WTC11 (cell line): ENCODE data around the gene HSDL1.

Experiments
- ATF1 ChIP-seq: sonication (generic); formaldehyde crosslinking; IDR thresholded peaks from 2 replicates; pipeline ENCODE4 v1.8.1; 2023; ENCODE audit warnings: mild to moderate bottlenecking, moderate library complexity, missing genetic modification reagents
- E2F4 ChIP-seq: sonication (generic); formaldehyde crosslinking; IDR thresholded peaks from 2 replicates; pipeline ENCODE4 v1.8.1; 2022; ENCODE audit warnings: low read depth, mild to moderate bottlenecking, moderate library complexity, missing genetic modification reagents, borderline replicate concordance
- ETV6 ChIP-seq: sonication (generic); formaldehyde crosslinking; IDR thresholded peaks from 2 replicates; pipeline ENCODE4 v1.8.1; 2022; ENCODE audit warnings: mild to moderate bottlenecking, missing genetic modification reagents
- FOXP1 ChIP-seq: sonication (generic); formaldehyde crosslinking; IDR thresholded peaks from 2 replicates; pipeline ENCODE4 v1.8.0; 2022; ENCODE audit warnings: missing genetic modification reagents, mild to moderate bottlenecking, moderate library complexity, borderline replicate concordance
- KAT7 ChIP-seq: sonication (generic); formaldehyde crosslinking; IDR thresholded peaks from 2 replicates; pipeline ENCODE4 v1.8.1; 2023; ENCODE audit warnings: missing genetic modification reagents, mild to moderate bottlenecking, borderline replicate concordance
- NFYB ChIP-seq: sonication (generic); formaldehyde crosslinking; conservative IDR thresholded peaks from 2 replicates; pipeline ENCODE4 v1.8.0; 2022; ENCODE audit warnings: low read depth, missing genetic modification reagents
- RELA ChIP-seq: sonication (generic); formaldehyde crosslinking; IDR thresholded peaks from 2 replicates; pipeline ENCODE4 v1.8.1; 2022; ENCODE audit warnings: missing genetic modification reagents, mild to moderate bottlenecking, borderline replicate concordance
- SMAD4 ChIP-seq: sonication (generic); formaldehyde crosslinking; IDR thresholded peaks from 2 replicates; pipeline ENCODE4 v1.8.0; 2022; ENCODE audit warnings: mild to moderate bottlenecking, missing genetic modification reagents
- ZBTB43 ChIP-seq: sonication (generic); formaldehyde crosslinking; IDR thresholded peaks from 2 replicates; pipeline ENCODE4 v1.8.1; 2023; ENCODE audit warnings: mild to moderate bottlenecking, missing genetic modification reagents
- TF ChIP-seq, protein P1 (sequence below): sonication (generic); formaldehyde crosslinking; IDR thresholded peaks from 2 replicates; pipeline ENCODE4 v1.8.0; 2022; ENCODE audit warnings: mild to moderate bottlenecking, missing genetic modification reagents
- TF ChIP-seq, protein P2 (sequence below): fragments of 200-600 bp; IDR thresholded peaks from 2 replicates; pipeline ENCODE4 v1.8.0; 2022; ENCODE audit warnings: antibody characterized with exemption

DNA sequence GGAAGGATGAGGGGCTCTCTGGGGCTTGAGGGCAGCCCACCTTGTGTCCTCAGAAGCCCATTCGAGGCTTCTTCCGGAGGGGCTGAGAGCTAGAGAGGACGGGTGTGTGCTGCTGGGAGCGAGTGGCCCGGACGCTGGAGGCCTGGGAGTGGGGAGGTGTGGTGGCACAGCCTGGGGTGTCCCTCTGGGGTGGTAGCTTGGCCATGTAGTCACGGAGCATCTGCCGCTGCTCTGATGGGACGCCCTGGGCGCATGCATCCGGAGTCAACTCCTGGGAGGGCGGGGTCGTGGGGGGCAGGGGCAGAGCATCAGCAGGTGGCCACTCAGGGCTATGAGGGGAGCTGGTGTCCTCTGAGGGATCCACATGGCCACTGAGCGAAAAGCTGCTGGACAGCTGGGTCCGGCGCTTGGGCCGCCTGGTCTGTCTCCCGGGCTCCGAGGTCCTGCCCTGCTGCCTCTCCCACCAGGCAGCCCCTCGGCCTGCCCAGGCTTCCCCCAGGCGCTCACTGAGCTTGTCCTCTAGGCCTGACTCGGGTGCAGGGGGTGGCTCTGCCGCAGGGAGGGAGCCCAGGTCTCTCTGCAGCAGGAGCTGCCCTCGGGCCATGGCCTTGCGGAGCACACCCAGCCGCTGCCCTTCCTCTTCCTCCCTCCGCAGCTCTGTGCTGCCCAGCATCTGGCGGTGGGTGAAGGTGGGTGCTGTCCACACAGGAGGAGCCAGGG lies 34.1 kb upstream of the HSDL1 start:
- no peak for TF ChIP-seq NFYB (CRISPR knock-in tag)
- TF ChIP-seq FOXP1 (CRISPR knock-in tag), result no peak
- TF ChIP-seq, protein P1, sequence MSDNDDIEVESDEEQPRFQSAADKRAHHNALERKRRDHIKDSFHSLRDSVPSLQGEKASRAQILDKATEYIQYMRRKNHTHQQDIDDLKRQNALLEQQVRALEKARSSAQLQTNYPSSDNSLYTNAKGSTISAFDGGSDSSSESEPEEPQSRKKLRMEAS (CRISPR knock-in tag), result no peak
- TF ChIP-seq SMAD4 (CRISPR knock-in tag), result no peak
- TF ChIP-seq, protein P2, sequence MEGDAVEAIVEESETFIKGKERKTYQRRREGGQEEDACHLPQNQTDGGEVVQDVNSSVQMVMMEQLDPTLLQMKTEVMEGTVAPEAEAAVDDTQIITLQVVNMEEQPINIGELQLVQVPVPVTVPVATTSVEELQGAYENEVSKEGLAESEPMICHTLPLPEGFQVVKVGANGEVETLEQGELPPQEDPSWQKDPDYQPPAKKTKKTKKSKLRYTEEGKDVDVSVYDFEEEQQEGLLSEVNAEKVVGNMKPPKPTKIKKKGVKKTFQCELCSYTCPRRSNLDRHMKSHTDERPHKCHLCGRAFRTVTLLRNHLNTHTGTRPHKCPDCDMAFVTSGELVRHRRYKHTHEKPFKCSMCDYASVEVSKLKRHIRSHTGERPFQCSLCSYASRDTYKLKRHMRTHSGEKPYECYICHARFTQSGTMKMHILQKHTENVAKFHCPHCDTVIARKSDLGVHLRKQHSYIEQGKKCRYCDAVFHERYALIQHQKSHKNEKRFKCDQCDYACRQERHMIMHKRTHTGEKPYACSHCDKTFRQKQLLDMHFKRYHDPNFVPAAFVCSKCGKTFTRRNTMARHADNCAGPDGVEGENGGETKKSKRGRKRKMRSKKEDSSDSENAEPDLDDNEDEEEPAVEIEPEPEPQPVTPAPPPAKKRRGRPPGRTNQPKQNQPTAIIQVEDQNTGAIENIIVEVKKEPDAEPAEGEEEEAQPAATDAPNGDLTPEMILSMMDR, result no peak
- no peak for TF ChIP-seq ETV6 (CRISPR knock-in tag)
- no peak for TF ChIP-seq KAT7 (CRISPR knock-in tag)
- TF ChIP-seq RELA, result no peak
- TF ChIP-seq ATF1 (CRISPR knock-in tag), result no peak
- TF ChIP-seq ZBTB43, result no peak
- no peak for TF ChIP-seq E2F4 (CRISPR knock-in tag)
